ENCODE measurements around the gene PBXIP1. TPM values are rescaled to one million over a fixed set of nuclear protein-coding genes. Genes with fewer than 3 reads are reported as not detected.

PBXIP1 gene
- 28.8 and 102 TPM in 2 replicates for total RNA-seq

GRCh38 chr1:154955718-154956543 is at the start of gene PBXIP1:
PBXIP1 (minus strand) TSS chr1:154956099; CDS start chr1:154953721, 2,378 bp downstream.

GRCh38 chr1:155002464-155003226 is 46.7 kb upstream of the PBXIP1 start, which contains the start of gene ZBTB7B:
ZBTB7B (plus strand) TSS chr1:155002802; CDS start chr1:155014661, 11,859 bp downstream.

GRCh38 chr1:154993572-154994268 is 37.8 kb upstream of the PBXIP1 start, which contains the start of gene LENEP:
LENEP (plus strand) TSS chr1:154993586; CDS start chr1:154993608, 22 bp downstream.

GRCh38 chr1:154982897-154983648 is 27.2 kb upstream of the PBXIP1 start, which contains the start of gene FLAD1:
FLAD1 (plus strand) TSS chr1:154983344; CDS start chr1:154983695, 351 bp downstream.

GRCh38 chr1:154974102-154974807 is 18.4 kb upstream of the PBXIP1 start, which contains the start of gene CKS1B:
CKS1B (plus strand) TSS chr1:154974681; CDS start chr1:154974746, 65 bp downstream.

GRCh38 chr1:154970631-154971340 is 14.9 kb upstream of the PBXIP1 start, which contains the start of gene SHC1:
SHC1 (minus strand) TSS chr1:154970747; CDS start chr1:154970526, 221 bp downstream.

GRCh38 chr1:154961207-154962155 is 5.6 kb upstream of the PBXIP1 start, which contains the start of gene PYGO2:
PYGO2 (minus strand) TSS chr1:154961782; CDS start chr1:154961576, 206 bp downstream.

GRCh38 chr1:154936555-154937084 is 19.3 kb downstream of the PBXIP1 start, which contains the start of gene PMVK:
PMVK (minus strand) TSS chr1:154936719; CDS start chr1:154936685, 34 bp downstream.

Other genes starting within 250 kb of the PBXIP1 start
- gene KCNN3, start 85.8 kb downstream of the PBXIP1 start, total RNA-seq = under 0.01 TPM in 2 replicates
- gene PMVK, start 19.4 kb downstream of the PBXIP1 start, total RNA-seq = 6.9 and 9.6 TPM in 2 replicates
- gene PYGO2, start 5.7 kb upstream of the PBXIP1 start, total RNA-seq = 8.6 and 9.5 TPM in 2 replicates
- 161 and 222 TPM in 2 replicates for gene SHC1, start 14.6 kb upstream of the PBXIP1 start, total RNA-seq
- 77.5 and 224 TPM in 2 replicates for gene CKS1B, start 18.6 kb upstream of the PBXIP1 start, total RNA-seq
- gene FLAD1, start 27.2 kb upstream of the PBXIP1 start, total RNA-seq = 16.2 and 19.6 TPM in 2 replicates
- 1.00 TPM in 1 of 2 replicates, not detected in the other for gene LENEP, start 37.5 kb upstream of the PBXIP1 start, total RNA-seq
- 11.4 and 22.7 TPM in 2 replicates for gene ZBTB7B, start 46.7 kb upstream of the PBXIP1 start, total RNA-seq
- gene DCST2, start 77.7 kb upstream of the PBXIP1 start, total RNA-seq = 0.11 TPM in 1 of 2 replicates, not detected in the other
- gene DCST1, start 77.7 kb upstream of the PBXIP1 start, total RNA-seq = not detected in 2 replicates
- 56.7 and 69.5 TPM in 2 replicates for gene ADAM15, start 95.2 kb upstream of the PBXIP1 start, total RNA-seq
- gene EFNA4, start 107.6 kb upstream of the PBXIP1 start, total RNA-seq = 1.7 and 2.9 TPM in 2 replicates
- gene EFNA3, start 122.7 kb upstream of the PBXIP1 start, total RNA-seq = 0.22 and 0.50 TPM in 2 replicates
- gene EFNA1, start 171.8 kb upstream of the PBXIP1 start, total RNA-seq = 0.22 and 0.75 TPM in 2 replicates
- 19.7 and 37.7 TPM in 2 replicates for gene SLC50A1, start 179.8 kb upstream of the PBXIP1 start, total RNA-seq
- gene DPM3, start 184.4 kb upstream of the PBXIP1 start, total RNA-seq = 34.1 and 42.9 TPM in 2 replicates
- 77.0 and 88.1 TPM in 2 replicates for gene KRTCAP2, start 217.2 kb upstream of the PBXIP1 start, total RNA-seq
- 3.9 and 4.9 TPM in 2 replicates for gene TRIM46, start 217.8 kb upstream of the PBXIP1 start, total RNA-seq

All from uterine smooth muscle cell (primary cell).